Measurements from ENCODE around the gene SLC38A7. TPM values are rescaled to one million over a fixed set of nuclear protein-coding genes. Genes with fewer than 3 reads are reported as not detected.

SLC38A7 gene
- total RNA-seq, 2 experiments from 2014 or later = 5.5 to 12.0 TPM

GRCh38 chr16:58644108-58644507, 40.5 kb downstream of the SLC38A7 start:
- DNase-seq (ENCODE audit: low spot score) = no peak
- no TSS peak for BruUV-seq (replicated peaks)
- H3K36me3 ChIP-seq (ENCODE audit: insufficient read depth, low read length) = no peaks in the 10 kb centered on the region
- TF ChIP-seq EZH2phosphoT487 (IDR thresholded peaks at IDR 0.05; ENCODE audit: borderline replicate concordance, low read depth, low read length) (no peak), CTCF (conservative IDR thresholded peaks at IDR 0.05; ENCODE audit: low read length) (no peak)
- CTCF ChIA-PET (ENCODE audit: unreplicated experiment) = no interaction called here
- H3K4me3 ChIP-seq (ENCODE audit: low read depth, low read length, poor library complexity, severe bottlenecking) = no peak overlapping the region
- POLR2A ChIA-PET = interaction anchor here (0.5 to 0.9 kb wide), 2 partner anchors 25 to 64 kb away, joined by 4 read pairs; no protein-coding TSS in a partner anchor
- H3K4me1 ChIP-seq (ENCODE audit: insufficient read depth, low read length, poor library complexity, severe bottlenecking) = no peaks in the 10 kb centered on the region
- H3K27ac ChIP-seq (ENCODE audit: low read depth, low read length, poor library complexity, severe bottlenecking) = no peak overlapping the region
- intact Hi-C loops (cut with micrococcal nuclease; ENCODE audit: unreplicated experiment) = no loop called here
- H4K20me1 ChIP-seq (ENCODE audit: insufficient read depth, low read length) = no peaks in the 10 kb centered on the region
- H3K4me2 ChIP-seq (ENCODE audit: low read length) = no peak overlapping the region
- no peaks in the 10 kb centered on the region for H3K9me2 ChIP-seq (ENCODE audit: insufficient read depth, low read length)
- H2AFZ ChIP-seq (ENCODE audit: low read length) = no peak overlapping the region
- no peaks in the 10 kb centered on the region for H3K9me3 ChIP-seq (ENCODE audit: low read length)
- H3K79me2 ChIP-seq (ENCODE audit: insufficient read depth, low read depth, low read length) = no peaks in the 10 kb centered on the region

- intact Hi-C loops (cut with micrococcal nuclease; ENCODE audit: unreplicated experiment) = no loop called here
- TF ChIP-seq CTCF (conservative IDR thresholded peaks at IDR 0.05; ENCODE audit: low read length) = no peak
- no peak for TF ChIP-seq EZH2phosphoT487 (IDR thresholded peaks at IDR 0.05; ENCODE audit: borderline replicate concordance, low read depth, low read length)
- Histone ChIP-seq H3K4me1 (ENCODE audit: insufficient read depth, low read length, poor library complexity, severe bottlenecking) (no peaks in the 10 kb centered on the region), H3K27ac (ENCODE audit: low read depth, low read length, poor library complexity, severe bottlenecking) (no peak overlapping the region), H3K4me2 (ENCODE audit: low read length) (no peak overlapping the region), H3K36me3 (ENCODE audit: insufficient read depth, low read length) (no peaks in the 10 kb centered on the region), H3K4me3 (ENCODE audit: low read depth, low read length, poor library complexity, severe bottlenecking) (no peak overlapping the region), H2AFZ (ENCODE audit: low read length) (no peak overlapping the region), H3K79me2 (ENCODE audit: insufficient read depth, low read depth, low read length) (no peaks in the 10 kb centered on the region), H4K20me1 (ENCODE audit: insufficient read depth, low read length) (no peaks in the 10 kb centered on the region), H3K9me2 (ENCODE audit: insufficient read depth, low read length) (no peaks in the 10 kb centered on the region), H3K9me3 (ENCODE audit: low read length) (no peaks in the 10 kb centered on the region)
- DNase-seq (ENCODE audit: low spot score) = no peak
- ChIA-PET CTCF (ENCODE audit: unreplicated experiment) (no interaction called here), POLR2A (interaction anchor here (0.6 to 1.3 kb wide), 3 partner anchors 58 to 303 kb away, joined by 3 to 4 read pairs (median 3); no protein-coding TSS in a partner anchor)
- BruUV-seq (replicated peaks) = no TSS peak
Measured at GRCh38 chr16:58640949-58641348, 43.6 kb downstream of the SLC38A7 start.

- intact Hi-C loops (cut with micrococcal nuclease; ENCODE audit: unreplicated experiment) = no loop called here
- H4K20me1 ChIP-seq (ENCODE audit: insufficient read depth, low read length) = no peaks in the 10 kb centered on the region
Measured at GRCh38 chr16:58639836-58640235, 44.7 kb downstream of the SLC38A7 start.

More at GRCh38 chr16:58639836-58640235, 44.7 kb downstream of the SLC38A7 start:
- no peak for DNase-seq (ENCODE audit: low spot score)
- no peaks in the 10 kb centered on the region for H3K9me3 ChIP-seq (ENCODE audit: low read length)
- H3K27ac ChIP-seq (ENCODE audit: low read depth, low read length, poor library complexity, severe bottlenecking) = no peak overlapping the region
- TF ChIP-seq EZH2phosphoT487 (IDR thresholded peaks at IDR 0.05; ENCODE audit: borderline replicate concordance, low read depth, low read length) = no peak
- no peak for TF ChIP-seq CTCF (conservative IDR thresholded peaks at IDR 0.05; ENCODE audit: low read length)
- H3K79me2 ChIP-seq (ENCODE audit: insufficient read depth, low read depth, low read length) = no peaks in the 10 kb centered on the region
- no peak overlapping the region for H3K4me2 ChIP-seq (ENCODE audit: low read length)
- H3K36me3 ChIP-seq (ENCODE audit: insufficient read depth, low read length) = no peaks in the 10 kb centered on the region
- no TSS peak for BruUV-seq (replicated peaks)
- H3K4me3 ChIP-seq (ENCODE audit: low read depth, low read length, poor library complexity, severe bottlenecking) = no peak overlapping the region
- no peak overlapping the region for H2AFZ ChIP-seq (ENCODE audit: low read length)
- ChIA-PET CTCF (ENCODE audit: unreplicated experiment) (no interaction called here), POLR2A (interaction anchor here (0.6 to 1.4 kb wide), 3 partner anchors 8 to 126 kb away, joined by 3 to 4 read pairs (median 4); no protein-coding TSS in a partner anchor)
- no peaks in the 10 kb centered on the region for H3K4me1 ChIP-seq (ENCODE audit: insufficient read depth, low read length, poor library complexity, severe bottlenecking)
- H3K9me2 ChIP-seq (ENCODE audit: insufficient read depth, low read length) = no peaks in the 10 kb centered on the region
